ENCODE measurements around the gene FAM24B.

Gene FAM24B

GRCh38 chr10:122850705-122851640 lies 28.4 kb downstream of the FAM24B start:
- no peak overlapping the region for H3K4me3 ChIP-seq (ENCODE audit: control insufficient read depth in 1 of 7, extremely low read depth in 1 of 7, insufficient read depth in 4 of 7, low read depth in 2 of 7, low read length in 6 of 7)
- H3K27ac ChIP-seq (ENCODE audit: insufficient read depth in 1 of 2, low read depth in 1 of 2, low read length in 2 of 2, poor library complexity in 1 of 2, severe bottlenecking in 2 of 2): no peak overlapping the region
- ChIA-PET POLR2A (no interaction called here), CTCF (interaction anchor here (1.2 kb wide), 2 partner anchors 9 to 12 kb away, joined by 3 to 4 read pairs; no protein-coding TSS in a partner anchor)
- H3K27me3 ChIP-seq (replicated peaks in 2 of 5; ENCODE audit: control insufficient read depth in 4 of 5, insufficient read depth in 5 of 5, low read length in 4 of 5): no peaks in the 10 kb centered on the region
- WGBS (ENCODE audit: insufficient coverage): 100% methylated on average over 4 of the region's 5 CpGs
- peaks cover 3 to 29% (median 16%) of the 10 kb centered on the region in 4 experiments for H3K36me3 ChIP-seq (ENCODE audit: control insufficient read depth in 4 of 4, insufficient read depth in 4 of 4, low read length in 3 of 4)
- H3K9me3 ChIP-seq (ENCODE audit: control extremely low read depth in 1 of 5, control insufficient read depth in 4 of 5, insufficient read depth in 2 of 5, low read depth in 1 of 5, low read length in 4 of 5): peaks cover 0 to 4% (median 0%) of the 10 kb centered on the region in 5 experiments
- no peak for DNase-seq
- H3K4me1 ChIP-seq (ENCODE audit: control extremely low read depth in 1 of 4, control insufficient read depth in 4 of 4, insufficient read depth in 4 of 4, low read length in 3 of 4): peaks cover 0 to 34% (median 24%) of the 10 kb centered on the region in 4 experiments

- DNase-seq: no peak
- Histone ChIP-seq H3K4me3 (ENCODE audit: control insufficient read depth in 1 of 7, extremely low read depth in 1 of 7, insufficient read depth in 4 of 7, low read depth in 2 of 7, low read length in 6 of 7) (no peak overlapping the region), H3K27me3 (replicated peaks in 2 of 5; ENCODE audit: control insufficient read depth in 4 of 5, insufficient read depth in 5 of 5, low read length in 4 of 5) (no peaks in the 10 kb centered on the region), H3K36me3 (ENCODE audit: control insufficient read depth in 4 of 4, insufficient read depth in 4 of 4, low read length in 3 of 4) (peaks cover 3 to 26% (median 15%) of the 10 kb centered on the region in 4 experiments), H3K27ac (ENCODE audit: insufficient read depth in 1 of 2, low read depth in 1 of 2, low read length in 2 of 2, poor library complexity in 1 of 2, severe bottlenecking in 2 of 2) (no peak overlapping the region), H3K4me1 (ENCODE audit: control extremely low read depth in 1 of 4, control insufficient read depth in 4 of 4, insufficient read depth in 4 of 4, low read length in 3 of 4) (peaks cover 0 to 34% (median 24%) of the 10 kb centered on the region in 4 experiments), H3K9me3 (ENCODE audit: control extremely low read depth in 1 of 5, control insufficient read depth in 4 of 5, insufficient read depth in 2 of 5, low read depth in 1 of 5, low read length in 4 of 5) (peaks cover 0 to 4% (median 0%) of the 10 kb centered on the region in 5 experiments)
- 95% methylated on average over 11 of the region's 12 CpGs for WGBS (ENCODE audit: insufficient coverage)
- ChIA-PET CTCF (interaction anchor here (1.2 to 1.7 kb wide), 2 partner anchors 10 kb away, joined by 4 read pairs; no protein-coding TSS in a partner anchor), POLR2A (no interaction called here)
Measured at GRCh38 chr10:122849900-122850605, 29.3 kb downstream of the FAM24B start.

GRCh38 chr10:122849090-122849489 lies 30.3 kb downstream of the FAM24B start:
- peaks cover 3 to 20% (median 11%) of the 10 kb centered on the region in 4 experiments for H3K36me3 ChIP-seq (ENCODE audit: control insufficient read depth in 4 of 4, insufficient read depth in 4 of 4, low read length in 3 of 4)
- 60% methylated on average over 1 of the region's 2 CpGs for WGBS (ENCODE audit: insufficient coverage)
- no peak overlapping the region for H3K4me3 ChIP-seq (ENCODE audit: control insufficient read depth in 1 of 7, extremely low read depth in 1 of 7, insufficient read depth in 4 of 7, low read depth in 2 of 7, low read length in 6 of 7)
- POLR2A ChIA-PET: no interaction called here
- CTCF ChIA-PET: interaction anchor here (1.1 to 1.7 kb wide), 2 partner anchors 11 to 131 kb away, joined by 3 to 4 read pairs; partner anchors contain the start of gene PSTK
- H3K27ac ChIP-seq (ENCODE audit: insufficient read depth in 1 of 2, low read depth in 1 of 2, low read length in 2 of 2, poor library complexity in 1 of 2, severe bottlenecking in 2 of 2): no peak overlapping the region
- peaks cover 0 to 34% (median 24%) of the 10 kb centered on the region in 4 experiments for H3K4me1 ChIP-seq (ENCODE audit: control extremely low read depth in 1 of 4, control insufficient read depth in 4 of 4, insufficient read depth in 4 of 4, low read length in 3 of 4)
- peak in 2 of 3 donors; percentile 5 to 32 for DNase-seq
- H3K27me3 ChIP-seq (replicated peaks in 2 of 5; ENCODE audit: control insufficient read depth in 4 of 5, insufficient read depth in 5 of 5, low read length in 4 of 5): no peaks in the 10 kb centered on the region
- peaks cover 0 to 4% (median 0%) of the 10 kb centered on the region in 5 experiments for H3K9me3 ChIP-seq (ENCODE audit: control extremely low read depth in 1 of 5, control insufficient read depth in 4 of 5, insufficient read depth in 2 of 5, low read depth in 1 of 5, low read length in 4 of 5)

- Histone ChIP-seq H3K36me3 (ENCODE audit: control insufficient read depth in 4 of 4, insufficient read depth in 4 of 4, low read length in 3 of 4) (peaks cover 2 to 20% (median 7%) of the 10 kb centered on the region in 4 experiments), H3K9me3 (ENCODE audit: control extremely low read depth in 1 of 5, control insufficient read depth in 4 of 5, insufficient read depth in 2 of 5, low read depth in 1 of 5, low read length in 4 of 5) (peaks cover 0 to 6% (median 0%) of the 10 kb centered on the region in 5 experiments), H3K27me3 (replicated peaks in 2 of 5; ENCODE audit: control insufficient read depth in 4 of 5, insufficient read depth in 5 of 5, low read length in 4 of 5) (no peaks in the 10 kb centered on the region), H3K4me3 (ENCODE audit: control insufficient read depth in 1 of 7, extremely low read depth in 1 of 7, insufficient read depth in 4 of 7, low read depth in 2 of 7, low read length in 6 of 7) (peak overlapping the region in 1 of 7 experiments; percentile 14), H3K4me1 (ENCODE audit: control extremely low read depth in 1 of 4, control insufficient read depth in 4 of 4, insufficient read depth in 4 of 4, low read length in 3 of 4) (peaks cover 0 to 34% (median 24%) of the 10 kb centered on the region in 4 experiments), H3K27ac (ENCODE audit: insufficient read depth in 1 of 2, low read depth in 1 of 2, low read length in 2 of 2, poor library complexity in 1 of 2, severe bottlenecking in 2 of 2) (peak overlapping the region in 1 of 2 experiments; percentile 16)
- WGBS (ENCODE audit: insufficient coverage): 9% methylated on average over 4 of the region's 12 CpGs
- POLR2A ChIA-PET: no interaction called here
- DNase-seq: peak; percentile 64 to 95 (median 87)
- CTCF ChIA-PET: interaction anchor here (1.1 to 1.7 kb wide), 2 partner anchors 12 to 132 kb away, joined by 3 to 4 read pairs; partner anchors contain the start of gene PSTK
Measured at GRCh38 chr10:122847782-122848604, 31.4 kb downstream of the FAM24B start.

- POLR2A ChIA-PET: no interaction called here
- no peak for DNase-seq
Measured at GRCh38 chr10:122845783-122846332, 33.5 kb downstream of the FAM24B start, which contains the start of gene CUZD1. Gene CUZD1, minus strand, starts transcription at chr10:122845857. Its CDS starts 14 bp downstream, at chr10:122845843.

GRCh38 chr10:122844146-122844545 lies 35.2 kb downstream of the FAM24B start:
- peaks cover 0 to 25% (median 21%) of the 10 kb centered on the region in 4 experiments for H3K4me1 ChIP-seq (ENCODE audit: control extremely low read depth in 1 of 4, control insufficient read depth in 4 of 4, insufficient read depth in 4 of 4, low read length in 3 of 4)
- no peak for DNase-seq
- ChIA-PET CTCF (interaction anchor here (0.7 kb wide), 1 partner anchor 8 kb away, joined by 3 read pairs; no protein-coding TSS in a partner anchor), POLR2A (no interaction called here)
- no peaks in the 10 kb centered on the region for H3K27me3 ChIP-seq (replicated peaks in 2 of 5; ENCODE audit: control insufficient read depth in 4 of 5, insufficient read depth in 5 of 5, low read length in 4 of 5)
- H3K36me3 ChIP-seq (ENCODE audit: control insufficient read depth in 4 of 4, insufficient read depth in 4 of 4, low read length in 3 of 4): peaks cover 0 to 20% (median 1%) of the 10 kb centered on the region in 4 experiments
- WGBS (ENCODE audit: insufficient coverage): 100% methylated on average over 3 of the region's 4 CpGs
- no peak overlapping the region for H3K4me3 ChIP-seq (ENCODE audit: control insufficient read depth in 1 of 7, extremely low read depth in 1 of 7, insufficient read depth in 4 of 7, low read depth in 2 of 7, low read length in 6 of 7)
- H3K27ac ChIP-seq (ENCODE audit: insufficient read depth in 1 of 2, low read depth in 1 of 2, low read length in 2 of 2, poor library complexity in 1 of 2, severe bottlenecking in 2 of 2): no peak overlapping the region
- peaks cover 0 to 15% (median 4%) of the 10 kb centered on the region in 5 experiments for H3K9me3 ChIP-seq (ENCODE audit: control extremely low read depth in 1 of 5, control insufficient read depth in 4 of 5, insufficient read depth in 2 of 5, low read depth in 1 of 5, low read length in 4 of 5)

More at GRCh38 chr10:122845783-122846332, 33.5 kb downstream of the FAM24B start, which contains the start of gene CUZD1:
- CTCF ChIA-PET: interaction anchor here (1.1 to 1.4 kb wide), 2 partner anchors 10 to 18 kb away, joined by 3 read pairs; no protein-coding TSS in a partner anchor
- WGBS (ENCODE audit: insufficient coverage): 60% methylated on average over 1 of the region's 5 CpGs
- Histone ChIP-seq H3K4me1 (ENCODE audit: control extremely low read depth in 1 of 4, control insufficient read depth in 4 of 4, insufficient read depth in 4 of 4, low read length in 3 of 4) (peaks cover 0 to 34% (median 24%) of the 10 kb centered on the region in 4 experiments), H3K9me3 (ENCODE audit: control extremely low read depth in 1 of 5, control insufficient read depth in 4 of 5, insufficient read depth in 2 of 5, low read depth in 1 of 5, low read length in 4 of 5) (peaks cover 0 to 15% (median 4%) of the 10 kb centered on the region in 5 experiments), H3K4me3 (ENCODE audit: control insufficient read depth in 1 of 7, extremely low read depth in 1 of 7, insufficient read depth in 4 of 7, low read depth in 2 of 7, low read length in 6 of 7) (no peak within 1 kb of the TSS), H3K27me3 (replicated peaks in 2 of 5; ENCODE audit: control insufficient read depth in 4 of 5, insufficient read depth in 5 of 5, low read length in 4 of 5) (no peaks in the 10 kb centered on the region), H3K27ac (ENCODE audit: insufficient read depth in 1 of 2, low read depth in 1 of 2, low read length in 2 of 2, poor library complexity in 1 of 2, severe bottlenecking in 2 of 2) (no peak within 1 kb of the TSS), H3K36me3 (ENCODE audit: control insufficient read depth in 4 of 4, insufficient read depth in 4 of 4, low read length in 3 of 4) (peaks cover 2 to 16% (median 3%) of the 10 kb centered on the region in 4 experiments)

Measured in common myeloid progenitor, CD34-positive (primary cell).